GM19463 (cell line): Measurements from ENCODE around the gene CCDC87.
"Not testable (repeated sequence)": the region's sequence is repeated elsewhere in the genome, so short reads cannot be mapped to it uniquely, and the experiment has no call there.

Source experiments
- ATAC-seq: cut with Tn5 transposase; IDR thresholded peaks from one replicate; pipeline ENCODE4 v1.9.1; 2021; ENCODE audit warnings: mild to moderate bottlenecking, moderate library complexity; ENCODE audit not compliant: unreplicated experiment

CCDC87 gene

DNA sequence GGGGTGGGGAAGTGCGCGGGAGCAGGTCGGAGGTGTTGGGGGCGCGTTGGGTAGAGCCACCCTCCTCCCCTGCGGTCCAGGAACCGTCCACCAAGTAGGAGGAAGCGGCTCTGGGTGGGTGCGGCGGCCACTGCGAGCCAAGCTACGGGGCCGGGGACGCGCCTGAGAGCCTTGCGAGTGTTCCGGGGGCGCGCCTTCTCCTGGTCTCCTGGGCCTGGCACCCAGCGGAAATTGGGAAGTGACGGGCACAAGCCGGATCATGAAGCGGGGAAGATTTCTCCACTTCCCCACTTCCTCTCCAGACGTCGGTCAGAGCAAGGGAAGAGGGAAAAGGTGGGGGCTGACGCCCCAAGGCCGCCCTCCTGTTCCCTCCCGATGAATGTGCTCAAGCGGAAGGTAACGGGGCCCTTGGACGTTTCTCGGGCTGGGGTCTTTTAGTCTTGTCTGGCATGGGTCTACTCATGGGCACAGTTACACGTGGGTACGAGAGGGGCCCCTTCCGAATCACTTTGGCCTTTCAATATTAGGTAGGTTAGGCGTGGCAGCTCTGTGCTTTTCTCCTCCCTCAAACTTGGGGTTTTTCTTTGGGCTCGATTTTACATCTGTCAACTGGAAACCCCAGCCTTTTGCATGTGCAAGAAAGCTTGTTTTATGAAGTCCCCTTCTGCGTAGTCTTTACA is 24.4 kb upstream of the CCDC87 start:
- peak; percentile 11 for ATAC-seq

DNA sequence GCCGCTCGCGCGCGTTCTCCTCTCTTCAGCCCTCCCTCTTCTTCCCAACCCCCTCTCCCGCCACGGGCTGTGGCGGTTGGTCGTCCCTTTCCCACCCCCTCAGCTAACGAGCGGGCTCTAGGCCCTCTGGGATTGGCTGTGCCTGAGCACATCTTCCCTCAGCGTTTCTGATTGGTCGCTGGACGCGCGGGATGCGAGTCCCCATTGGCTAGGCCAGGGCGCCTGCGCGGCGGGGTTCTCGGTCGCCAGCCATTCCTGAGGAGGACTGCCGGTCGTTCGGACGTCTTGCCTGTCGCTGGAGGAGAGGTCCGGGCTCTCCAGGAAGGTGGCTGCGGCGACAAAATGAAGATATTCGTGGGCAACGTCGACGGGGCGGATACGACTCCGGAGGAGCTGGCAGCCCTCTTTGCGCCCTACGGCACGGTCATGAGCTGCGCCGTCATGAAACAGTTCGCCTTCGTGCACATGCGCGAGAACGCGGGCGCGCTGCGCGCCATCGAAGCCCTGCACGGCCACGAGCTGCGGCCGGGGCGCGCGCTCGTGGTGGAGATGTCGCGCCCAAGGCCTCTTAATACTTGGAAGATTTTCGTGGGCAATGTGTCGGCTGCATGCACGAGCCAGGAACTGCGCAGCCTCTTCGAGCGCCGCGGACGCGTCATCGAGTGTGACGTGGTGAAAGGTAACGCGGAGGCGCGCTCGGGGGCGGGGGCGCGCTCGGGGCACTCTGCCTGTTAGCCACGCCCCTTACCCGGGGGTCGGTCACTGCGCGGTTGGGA is 23.7 kb upstream of the CCDC87 start, which contains the start of gene RBM14:
Gene RBM14, plus strand, starts transcription at position 252 of the 776 bp plus-strand sequence. Its CDS starts 91 bp downstream, at position 343.
- peak; percentile 93 for ATAC-seq

DNA sequence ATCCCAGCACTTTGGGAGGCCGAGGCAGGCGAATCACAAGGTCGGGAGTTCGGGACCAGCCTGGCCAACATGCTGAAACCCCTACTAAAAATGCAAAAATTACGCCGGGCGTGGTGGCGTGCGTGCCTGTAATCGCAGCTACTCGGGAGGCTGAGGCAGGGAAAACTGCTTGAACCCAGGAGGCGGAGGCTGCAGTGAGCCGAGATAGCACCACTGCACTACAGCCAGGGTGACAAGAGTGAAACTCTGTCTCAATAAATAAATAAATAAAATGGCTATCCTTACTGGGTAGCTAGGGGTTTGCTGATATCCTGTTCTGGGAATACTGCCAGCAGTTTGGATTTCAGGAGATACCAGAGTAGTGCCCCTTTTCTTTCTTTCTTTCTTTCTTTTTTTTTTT is 21.2 kb upstream of the CCDC87 start:
- ATAC-seq = no peak

DNA sequence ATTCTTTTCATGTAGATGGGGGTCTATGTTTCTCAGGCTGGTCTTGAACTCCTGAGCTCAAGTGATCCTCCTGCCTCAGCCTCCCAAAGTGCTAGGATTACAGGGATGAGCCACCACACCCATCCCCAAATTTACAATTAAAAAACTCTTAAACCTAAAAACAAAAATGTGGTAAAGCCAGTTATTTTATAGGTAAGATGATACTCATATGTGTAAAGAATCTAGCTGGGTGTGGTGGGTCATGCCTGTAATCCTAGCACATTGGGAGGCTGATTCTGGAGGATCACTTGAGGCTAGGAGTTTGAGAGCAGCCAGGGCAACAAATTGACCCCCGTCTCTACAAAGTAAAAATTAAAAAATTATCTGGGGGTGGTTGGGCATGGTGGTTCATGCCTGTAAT is 19.6 kb upstream of the CCDC87 start:
- ATAC-seq = no peak

DNA sequence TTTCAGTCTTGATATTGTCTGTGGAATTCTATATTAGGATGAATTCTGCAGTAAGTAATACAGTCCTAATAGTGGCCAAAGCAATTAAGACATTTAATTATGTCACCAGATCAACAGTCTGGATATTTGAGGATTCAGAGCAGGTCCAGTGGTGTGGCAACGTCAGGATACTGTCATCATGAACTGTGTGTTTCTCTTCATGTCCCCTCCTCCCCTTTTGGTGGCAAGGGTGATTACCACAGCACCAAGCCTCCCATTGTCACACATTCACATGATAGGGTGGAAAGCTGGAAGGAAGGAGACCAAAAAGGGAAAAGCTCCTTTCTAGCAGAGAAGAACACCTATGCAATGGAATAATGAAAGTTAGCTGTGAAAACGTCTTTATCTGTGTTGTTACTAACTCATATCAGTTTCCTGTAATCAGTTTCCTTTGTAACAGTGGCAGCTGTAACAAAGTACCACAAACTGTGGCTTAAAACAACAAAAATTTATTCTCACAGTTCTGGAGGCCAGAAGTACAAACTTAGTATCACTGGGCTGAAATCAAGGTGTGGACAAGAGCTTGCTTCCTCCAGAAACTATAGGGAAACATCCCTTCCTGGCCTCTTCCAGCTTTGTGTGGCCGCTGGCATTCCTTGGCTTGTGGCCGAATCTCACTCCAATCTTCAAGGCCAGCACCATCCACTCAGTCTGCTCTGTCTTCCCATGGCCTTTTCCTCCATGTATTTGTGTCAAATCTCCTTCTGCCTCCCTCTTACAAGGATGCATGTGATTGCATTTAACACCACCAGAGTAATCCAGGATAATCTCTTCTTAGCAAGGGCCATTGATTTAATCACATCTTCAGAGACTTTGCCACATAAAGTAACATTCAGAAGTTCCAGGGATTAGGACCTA is 17.1 kb upstream of the CCDC87 start:
- no peak for ATAC-seq

DNA sequence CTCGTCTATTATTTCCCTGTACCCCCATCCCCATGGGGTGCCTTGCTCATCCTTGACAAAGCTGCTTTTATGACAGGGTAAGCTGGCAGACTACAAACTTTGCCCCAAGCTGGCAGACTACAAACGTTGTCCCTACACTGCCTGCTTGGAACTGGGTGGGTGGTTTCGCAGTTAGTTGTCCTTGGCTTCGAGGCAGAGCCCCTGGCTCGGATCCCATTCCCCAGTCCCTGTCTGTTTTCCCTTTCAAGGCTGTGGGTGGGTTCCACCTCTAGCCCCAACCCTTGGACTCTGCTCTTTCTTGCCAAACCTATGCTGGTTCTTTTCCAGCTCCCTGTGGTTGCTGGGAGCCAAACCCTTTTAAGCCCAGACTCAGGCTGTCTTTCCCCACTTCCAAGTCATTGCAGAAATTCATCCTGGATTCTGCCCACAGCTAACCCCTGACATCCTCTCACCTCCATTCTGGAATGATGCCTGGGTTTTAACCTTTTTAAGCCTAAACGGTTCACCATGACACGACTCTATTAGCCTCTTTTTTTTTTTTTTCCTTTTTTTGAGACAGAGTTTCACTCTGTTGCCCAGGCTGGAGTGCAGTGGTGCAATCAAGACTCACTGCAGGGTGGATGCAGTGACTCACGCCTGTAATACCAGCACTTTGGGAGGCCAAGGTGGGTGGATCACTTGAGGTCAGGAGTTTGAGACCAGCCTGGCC is 14.4 kb upstream of the CCDC87 start:
- no peak for ATAC-seq

DNA sequence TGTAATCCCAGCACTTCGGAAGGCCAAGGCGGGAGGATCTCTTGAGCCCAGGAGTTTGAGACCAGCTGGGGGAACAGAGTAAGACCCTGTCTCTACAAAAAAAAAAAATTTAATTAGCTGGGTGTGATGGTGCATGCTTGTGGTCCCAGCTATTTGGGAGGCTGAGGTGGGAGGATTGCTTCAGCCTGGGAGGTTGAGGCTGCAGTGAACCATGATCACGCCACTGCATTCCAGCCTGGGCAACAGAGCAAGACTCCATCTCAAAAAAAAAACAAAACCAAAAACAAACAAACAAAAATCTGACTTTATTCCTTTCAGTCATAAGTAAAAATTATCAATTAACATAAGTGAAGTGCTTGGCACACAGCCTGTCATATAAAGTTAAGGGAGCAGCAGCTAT is 13.7 kb upstream of the CCDC87 start:
- not testable (repeated sequence) for ATAC-seq

DNA sequence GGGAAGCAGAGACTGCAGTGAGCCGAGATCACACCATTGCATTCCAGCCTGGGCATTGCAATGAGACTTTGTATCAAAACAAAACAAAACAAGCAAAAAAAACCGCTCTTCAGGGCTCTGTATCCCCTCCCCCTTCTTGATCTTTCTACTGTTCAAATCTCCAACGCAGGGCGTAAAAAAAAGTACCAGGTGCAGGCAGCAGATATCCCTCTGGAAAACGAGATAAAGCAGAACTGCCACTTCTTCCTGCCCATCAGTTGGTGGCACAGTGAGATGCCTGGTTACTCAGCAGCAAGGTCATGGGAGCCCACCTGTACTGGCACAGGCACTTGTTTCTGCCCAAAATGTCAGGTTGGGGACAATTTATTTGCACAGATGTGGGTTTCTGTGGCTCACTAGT is 11.3 kb upstream of the CCDC87 start:
- ATAC-seq = no peak

DNA sequence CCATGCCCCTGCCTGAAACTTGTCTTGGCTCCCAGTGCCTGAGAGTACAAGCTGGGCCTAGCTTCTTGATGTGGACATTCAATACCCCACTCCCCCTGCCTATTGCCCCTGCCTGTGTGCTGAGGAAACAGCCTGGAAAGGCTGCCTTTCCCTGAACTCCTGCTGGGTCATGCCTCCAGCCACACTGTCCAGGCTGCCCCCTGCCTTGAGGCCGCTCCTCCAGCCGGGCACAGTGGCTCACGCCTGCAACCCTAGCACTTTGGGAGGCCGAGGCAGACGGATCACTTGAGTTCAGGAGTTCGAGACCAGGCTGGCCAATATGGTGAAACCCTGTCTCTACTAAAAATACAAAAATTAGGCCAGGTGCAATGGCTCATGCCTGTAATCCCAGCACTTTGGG is 10.2 kb upstream of the CCDC87 start:
- no peak for ATAC-seq

DNA sequence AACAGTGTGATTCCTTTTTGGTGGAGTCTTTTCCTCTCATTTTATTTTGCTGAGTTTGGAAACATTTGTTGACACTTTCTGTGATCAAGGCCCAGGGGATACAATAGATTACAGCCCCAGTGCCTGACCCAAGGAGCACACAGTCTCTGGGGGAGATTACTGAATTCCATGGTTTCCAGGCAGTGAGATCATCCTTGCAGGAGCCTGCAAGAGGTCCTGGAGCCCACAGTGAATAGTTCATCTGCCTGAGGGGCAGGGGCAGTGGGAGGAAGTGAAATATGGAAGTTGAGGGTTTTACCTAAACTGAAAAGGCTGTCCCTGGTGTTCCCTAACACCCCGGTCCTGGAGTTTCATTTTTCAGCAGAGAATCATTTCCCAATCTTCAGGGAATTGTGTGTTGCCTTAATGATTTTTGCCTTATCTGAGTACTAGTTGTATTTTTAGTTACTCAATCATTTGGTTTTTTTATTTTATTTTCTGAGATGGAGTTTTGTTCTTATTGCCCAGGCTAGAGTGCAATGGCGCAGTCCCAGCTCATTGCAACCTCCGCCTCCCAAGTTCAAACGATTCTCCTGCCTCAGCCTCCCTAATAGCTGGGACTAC is 7.9 kb upstream of the CCDC87 start:
- ATAC-seq = no peak

DNA sequence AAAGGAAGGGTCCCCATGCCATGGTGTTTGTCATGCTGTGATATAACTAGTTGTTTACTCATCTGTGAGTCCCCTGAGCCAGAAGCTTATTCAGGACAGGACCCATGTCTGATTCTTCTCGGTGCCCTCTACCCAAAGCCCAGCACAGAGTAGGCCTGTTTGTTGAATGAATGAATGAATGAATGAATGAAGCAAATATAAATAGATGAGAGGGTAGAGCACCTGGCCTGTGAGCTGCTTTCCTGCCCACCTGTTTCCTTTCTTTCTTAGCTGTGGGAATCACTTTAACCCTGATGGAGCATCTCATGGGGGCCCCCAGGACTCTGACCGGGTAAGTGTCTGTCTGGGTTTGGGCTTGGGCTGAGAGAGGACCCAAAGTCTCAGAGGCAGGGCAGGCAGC is 7.4 kb upstream of the CCDC87 start:
- no peak for ATAC-seq

DNA sequence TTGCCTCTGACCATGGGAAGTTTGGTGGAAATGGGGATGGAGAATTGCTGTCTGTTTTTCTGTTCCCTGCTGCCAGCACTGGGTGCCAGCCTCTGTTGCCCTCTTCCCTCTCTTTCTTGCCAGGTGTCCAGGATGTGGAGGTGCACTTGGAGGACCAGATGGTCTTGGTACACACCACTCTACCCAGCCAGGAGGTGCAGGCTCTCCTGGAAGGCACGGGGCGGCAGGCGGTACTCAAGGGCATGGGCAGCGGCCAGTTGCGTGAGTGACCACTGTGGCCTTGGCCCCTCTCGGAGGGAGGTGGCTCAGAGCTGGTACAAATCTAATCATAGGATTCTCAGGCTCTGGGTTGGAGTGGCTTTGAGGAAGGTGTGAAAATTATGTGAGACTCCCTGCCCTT is 6.1 kb upstream of the CCDC87 start:
- no peak for ATAC-seq

DNA sequence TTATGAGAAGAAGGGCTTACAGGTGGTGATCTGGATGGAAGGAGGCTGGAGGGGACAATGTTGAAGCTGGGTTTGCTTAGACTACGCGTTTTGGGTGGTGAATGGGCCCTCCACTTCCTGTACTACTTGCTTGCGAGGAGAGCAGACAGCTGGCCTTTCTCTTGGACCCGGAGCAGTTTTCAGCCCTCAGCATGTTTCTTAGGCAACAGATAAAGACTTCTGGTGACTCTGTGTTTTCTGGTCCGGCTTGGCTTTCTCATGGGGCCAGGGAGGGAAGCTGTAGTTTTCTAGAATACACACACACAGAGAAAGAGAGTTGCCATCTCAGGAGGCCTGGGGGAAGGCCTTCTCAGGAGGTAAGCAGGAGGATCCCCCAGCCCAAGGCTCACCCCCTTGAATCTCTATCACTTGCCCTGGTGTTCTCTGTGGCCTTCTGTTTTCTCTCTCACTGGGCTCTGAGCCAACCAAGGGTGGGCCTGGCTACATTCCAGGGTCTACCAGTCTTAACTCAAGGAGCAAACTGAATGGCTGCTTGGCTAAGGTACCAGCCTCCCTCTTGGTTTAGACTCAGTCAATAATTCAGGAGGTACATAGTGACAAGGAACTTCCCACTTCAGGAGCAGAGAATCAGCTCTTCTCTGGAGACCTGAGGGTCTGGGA is 2.5 kb upstream of the CCDC87 start:
- ATAC-seq = no peak

DNA sequence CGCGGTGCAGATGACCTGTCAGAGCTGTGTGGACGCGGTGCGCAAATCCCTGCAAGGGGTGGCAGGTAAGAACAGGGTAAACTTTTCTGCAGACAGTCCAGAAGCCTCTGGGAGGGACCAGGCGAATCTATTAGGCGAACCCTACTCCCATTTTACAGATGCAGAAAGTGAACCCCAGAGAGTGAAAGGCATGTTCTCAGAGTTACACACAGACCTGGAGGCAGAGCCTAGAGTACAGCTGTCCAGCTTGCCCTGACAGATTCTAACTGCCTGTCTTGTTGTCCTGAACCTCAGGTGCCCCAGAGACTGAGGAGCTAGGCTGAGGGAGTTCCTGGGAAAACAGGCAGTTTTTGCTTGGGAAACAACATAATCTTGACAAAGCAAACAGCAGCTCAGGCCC is 787 bp upstream of the CCDC87 start:
- ATAC-seq = no peak

DNA sequence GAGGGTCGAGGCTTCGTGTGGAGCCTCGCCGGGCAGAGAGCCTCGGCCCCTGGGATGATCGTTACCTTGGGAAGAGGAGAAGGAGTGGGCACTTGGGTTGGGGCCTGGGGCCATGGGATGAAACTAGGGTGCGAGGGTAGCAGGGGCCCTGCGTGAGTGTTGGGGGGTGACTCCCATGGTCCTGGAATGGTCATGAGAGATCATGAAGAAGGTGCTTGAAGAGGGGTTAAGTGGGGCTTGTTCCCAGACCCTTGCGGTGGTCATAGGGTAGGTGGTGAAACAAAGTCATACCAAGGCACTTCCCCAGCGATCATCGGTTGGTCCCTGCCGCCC is 406 bp upstream of the CCDC87 start:
- no peak for ATAC-seq

DNA sequence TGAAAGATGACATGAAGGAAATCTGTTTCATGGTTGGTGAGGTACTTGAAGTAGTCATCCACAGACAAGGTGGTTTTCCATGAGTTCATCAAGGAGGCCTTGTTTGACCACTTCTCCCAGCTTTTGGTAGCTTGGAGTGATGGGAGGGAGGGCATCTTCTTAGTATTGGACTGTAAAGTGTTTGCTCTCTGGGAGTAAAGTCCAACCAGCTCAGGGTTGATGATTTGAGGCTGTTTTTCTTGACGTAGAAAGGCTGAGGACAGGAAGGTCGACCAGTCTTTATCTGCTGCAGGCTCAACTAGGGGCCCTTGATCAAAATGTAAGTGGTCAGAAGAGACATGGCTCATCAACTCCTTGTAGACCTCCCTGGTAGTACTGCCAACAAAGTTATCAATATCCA is 1.7 kb downstream of the CCDC87 start:
- no peak for ATAC-seq

DNA sequence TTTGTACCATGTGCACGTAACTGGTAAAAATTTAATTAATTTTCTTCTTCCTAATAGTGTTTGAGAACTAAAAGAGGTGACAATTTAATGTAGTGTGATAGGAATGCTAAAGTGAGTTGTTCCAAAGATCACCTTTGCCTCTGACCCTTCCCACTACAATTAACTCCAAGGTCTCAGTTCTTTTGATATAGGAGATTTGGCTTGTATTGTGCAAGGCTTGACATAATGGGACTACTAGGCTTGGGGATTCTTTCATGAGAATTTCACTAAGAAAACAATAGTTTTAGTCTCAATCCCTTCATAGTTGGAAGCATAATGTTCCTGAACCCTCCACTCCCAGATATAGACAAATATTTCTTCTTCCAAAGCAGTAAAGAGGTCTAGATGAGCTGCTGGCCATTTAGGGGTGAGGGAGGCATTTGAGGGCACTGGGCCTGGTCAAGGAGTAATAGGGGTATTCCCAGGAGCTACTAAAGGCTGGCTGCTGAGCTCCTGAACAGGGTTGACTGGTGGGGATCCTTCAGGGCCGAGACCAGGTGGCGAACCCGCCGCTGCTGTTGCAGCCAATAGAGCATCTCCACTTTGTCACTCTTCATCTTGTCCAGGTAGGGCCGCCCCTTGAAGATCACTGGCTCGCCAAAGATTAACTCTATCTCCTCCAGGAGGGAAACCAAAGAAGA is 2.7 kb downstream of the CCDC87 start:
- ATAC-seq = no peak

DNA sequence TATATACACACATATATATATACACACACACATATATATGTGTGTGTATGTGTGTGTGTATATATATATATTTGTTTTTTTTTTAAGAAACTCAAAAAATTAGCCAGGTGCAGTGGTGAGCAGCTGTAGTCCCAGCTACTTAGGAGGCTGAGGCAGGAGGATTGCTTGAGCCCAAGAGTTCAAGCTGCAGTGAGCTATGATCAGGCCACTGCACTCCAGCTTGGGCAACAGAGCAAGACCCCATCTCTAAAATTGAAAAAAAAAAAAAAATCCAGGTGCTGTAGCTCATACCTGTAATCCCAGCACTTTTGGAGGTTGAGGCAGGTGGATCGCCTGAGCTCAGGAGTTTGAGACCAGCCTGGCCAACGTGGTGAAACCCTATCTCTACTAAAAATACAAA is 3.5 kb downstream of the CCDC87 start:
- not testable (repeated sequence) for ATAC-seq

DNA sequence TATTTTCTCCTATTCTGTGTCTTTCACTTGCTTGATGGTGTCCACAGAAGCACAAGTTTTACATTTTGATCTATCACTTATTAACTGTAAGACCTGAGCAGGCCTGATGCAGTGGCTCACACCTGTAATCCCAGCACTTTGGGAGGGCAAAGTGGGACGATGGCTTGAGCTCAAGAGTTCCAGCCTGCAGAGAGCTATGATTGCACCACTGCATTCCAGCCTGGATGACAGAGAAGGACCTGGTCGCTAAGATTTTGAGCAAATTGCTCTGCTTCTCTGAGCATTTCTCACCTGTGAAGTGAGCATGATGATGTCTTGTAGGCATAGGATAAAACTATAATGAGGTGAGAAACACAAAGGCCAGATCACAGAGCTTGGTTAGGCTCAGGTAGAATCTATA is 6.7 kb downstream of the CCDC87 start:
- ATAC-seq = no peak

DNA sequence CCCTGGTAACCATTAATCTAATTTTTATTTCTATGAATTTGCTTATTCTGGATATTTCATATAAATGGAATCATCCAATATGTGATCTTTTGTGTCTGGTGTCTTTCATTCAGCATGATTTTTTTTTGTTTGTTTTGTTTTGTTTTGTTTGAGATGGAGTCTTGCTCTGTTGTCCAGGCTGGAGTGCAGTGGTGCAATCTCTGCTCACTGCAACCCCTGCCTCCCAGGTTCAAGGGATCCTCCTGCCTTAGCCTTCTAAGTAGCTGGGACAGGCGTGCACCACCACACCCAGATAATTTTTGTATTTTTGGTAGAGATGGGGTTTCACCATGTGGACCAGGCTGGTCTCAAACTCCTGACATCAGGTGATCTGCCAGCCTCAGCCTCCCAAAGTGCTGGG is 7.4 kb downstream of the CCDC87 start:
- not testable (repeated sequence) for ATAC-seq
